ENCODE results near the gene ID2. TPM values are rescaled to one million over a fixed set of nuclear protein-coding genes. Genes with fewer than 3 reads are reported as not detected.

Gene ID2
- total and polyA plus RNA-seq, 10 of the 15 experiments (the other 5 are each of a cell fraction or from before 2014, with no cell fraction given) = 39.0 to 613 (median 73.6) TPM

DNA sequence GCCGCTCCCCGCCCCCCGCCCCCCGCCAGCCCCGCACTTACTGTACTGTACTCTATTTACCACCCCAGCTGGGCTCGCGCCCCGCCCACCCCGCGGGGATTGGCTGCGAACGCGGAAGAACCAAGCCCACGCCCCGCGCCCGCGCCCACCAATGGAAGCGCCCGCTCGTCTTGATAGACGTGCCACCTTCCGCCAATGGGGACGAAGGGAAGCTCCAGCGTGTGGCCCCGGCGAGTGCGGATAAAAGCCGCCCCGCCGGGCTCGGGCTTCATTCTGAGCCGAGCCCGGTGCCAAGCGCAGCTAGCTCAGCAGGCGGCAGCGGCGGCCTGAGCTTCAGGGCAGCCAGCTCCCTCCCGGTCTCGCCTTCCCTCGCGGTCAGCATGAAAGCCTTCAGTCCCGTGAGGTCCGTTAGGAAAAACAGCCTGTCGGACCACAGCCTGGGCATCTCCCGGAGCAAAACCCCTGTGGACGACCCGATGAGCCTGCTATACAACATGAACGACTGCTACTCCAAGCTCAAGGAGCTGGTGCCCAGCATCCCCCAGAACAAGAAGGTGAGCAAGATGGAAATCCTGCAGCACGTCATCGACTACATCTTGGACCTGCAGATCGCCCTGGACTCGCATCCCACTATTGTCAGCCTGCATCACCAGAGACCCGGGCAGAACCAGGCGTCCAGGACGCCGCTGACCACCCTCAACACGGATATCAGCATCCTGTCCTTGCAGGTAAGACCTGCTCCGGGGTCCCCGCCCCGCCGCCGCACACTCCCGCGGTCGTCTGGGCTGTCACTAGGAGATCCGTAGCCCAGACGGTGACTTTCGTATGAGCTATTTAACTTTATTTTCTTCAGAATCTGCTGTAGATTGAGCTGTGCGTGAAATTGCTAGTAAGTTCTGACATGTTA lies at the start of gene ID2 (continued):
- TF ChIP-seq CEBPB (IDR thresholded peaks at IDR 0.05; ENCODE audit: borderline replicate concordance in 1 of 2, low read depth in 2 of 2, low read length in 2 of 2) (no peak), RCOR1 (conservative IDR thresholded peaks at IDR 0.05; ENCODE audit: low read depth, low read length) (no peak; the same call in 1 of the 2 replicates), YBX1 (IDR thresholded peaks at IDR 0.05) (no peak), NFIC (IDR thresholded peaks at IDR 0.05; ENCODE audit: low read depth, low read length) (no peak), EZH2 (IDR thresholded peaks at IDR 0.05; ENCODE audit: borderline replicate concordance, control insufficient read depth, low read depth, low read length) (no peak), PBX3 (IDR thresholded peaks at IDR 0.05; ENCODE audit: insufficient replicate concordance, low read depth, low read length) (peak; percentile 99), E2F4 (IDR thresholded peaks at IDR 0.05; ENCODE audit: low read depth, low read length) (no peak), ETV6 (conservative IDR thresholded peaks at IDR 0.05 in 1 of 2, IDR thresholded peaks at IDR 0.05 in 1 of 2; ENCODE audit: borderline replicate concordance in 1 of 2, low read depth in 1 of 2) (no peak), NFYB (IDR thresholded peaks at IDR 0.05; ENCODE audit: insufficient read depth, low read depth, low read length) (peak; percentile 95), IKZF2 (IDR thresholded peaks at IDR 0.05) (peak; percentile 62 to 72), SRF (IDR thresholded peaks at IDR 0.05; ENCODE audit: low read depth in 2 of 2, low read length in 2 of 2) (no peak), POLR2A (IDR thresholded peaks at IDR 0.05; ENCODE audit: low read depth, low read length) (peak; percentile 99), MLLT1 (IDR thresholded peaks at IDR 0.05) (peak; percentile 99), CHD1 (IDR thresholded peaks at IDR 0.05; ENCODE audit: low read depth, low read length) (no peak; the same call in 1 of the 2 replicates)
- TF ChIP-seq, protein P1, sequence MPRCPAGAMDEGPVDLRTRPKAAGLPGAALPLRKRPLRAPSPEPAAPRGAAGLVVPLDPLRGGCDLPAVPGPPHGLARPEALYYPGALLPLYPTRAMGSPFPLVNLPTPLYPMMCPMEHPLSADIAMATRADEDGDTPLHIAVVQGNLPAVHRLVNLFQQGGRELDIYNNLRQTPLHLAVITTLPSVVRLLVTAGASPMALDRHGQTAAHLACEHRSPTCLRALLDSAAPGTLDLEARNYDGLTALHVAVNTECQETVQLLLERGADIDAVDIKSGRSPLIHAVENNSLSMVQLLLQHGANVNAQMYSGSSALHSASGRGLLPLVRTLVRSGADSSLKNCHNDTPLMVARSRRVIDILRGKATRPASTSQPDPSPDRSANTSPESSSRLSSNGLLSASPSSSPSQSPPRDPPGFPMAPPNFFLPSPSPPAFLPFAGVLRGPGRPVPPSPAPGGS (IDR thresholded peaks at IDR 0.05; ENCODE audit: borderline replicate concordance, insufficient read depth, low read depth, low read length, poor library complexity, severe bottlenecking) = peak; percentile 52
- TF ChIP-seq, protein P2, sequence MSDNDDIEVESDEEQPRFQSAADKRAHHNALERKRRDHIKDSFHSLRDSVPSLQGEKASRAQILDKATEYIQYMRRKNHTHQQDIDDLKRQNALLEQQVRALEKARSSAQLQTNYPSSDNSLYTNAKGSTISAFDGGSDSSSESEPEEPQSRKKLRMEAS (IDR thresholded peaks at IDR 0.05; ENCODE audit: low read depth, low read length) = no peak; the same call in 1 of the 2 replicates
- TF ChIP-seq, protein P3, sequence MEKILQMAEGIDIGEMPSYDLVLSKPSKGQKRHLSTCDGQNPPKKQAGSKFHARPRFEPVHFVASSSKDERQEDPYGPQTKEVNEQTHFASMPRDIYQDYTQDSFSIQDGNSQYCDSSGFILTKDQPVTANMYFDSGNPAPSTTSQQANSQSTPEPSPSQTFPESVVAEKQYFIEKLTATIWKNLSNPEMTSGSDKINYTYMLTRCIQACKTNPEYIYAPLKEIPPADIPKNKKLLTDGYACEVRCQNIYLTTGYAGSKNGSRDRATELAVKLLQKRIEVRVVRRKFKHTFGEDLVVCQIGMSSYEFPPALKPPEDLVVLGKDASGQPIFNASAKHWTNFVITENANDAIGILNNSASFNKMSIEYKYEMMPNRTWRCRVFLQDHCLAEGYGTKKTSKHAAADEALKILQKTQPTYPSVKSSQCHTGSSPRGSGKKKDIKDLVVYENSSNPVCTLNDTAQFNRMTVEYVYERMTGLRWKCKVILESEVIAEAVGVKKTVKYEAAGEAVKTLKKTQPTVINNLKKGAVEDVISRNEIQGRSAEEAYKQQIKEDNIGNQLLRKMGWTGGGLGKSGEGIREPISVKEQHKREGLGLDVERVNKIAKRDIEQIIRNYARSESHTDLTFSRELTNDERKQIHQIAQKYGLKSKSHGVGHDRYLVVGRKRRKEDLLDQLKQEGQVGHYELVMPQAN (conservative IDR thresholded peaks at IDR 0.05) = peak; percentile 85
- TF ChIP-seq, protein P4, sequence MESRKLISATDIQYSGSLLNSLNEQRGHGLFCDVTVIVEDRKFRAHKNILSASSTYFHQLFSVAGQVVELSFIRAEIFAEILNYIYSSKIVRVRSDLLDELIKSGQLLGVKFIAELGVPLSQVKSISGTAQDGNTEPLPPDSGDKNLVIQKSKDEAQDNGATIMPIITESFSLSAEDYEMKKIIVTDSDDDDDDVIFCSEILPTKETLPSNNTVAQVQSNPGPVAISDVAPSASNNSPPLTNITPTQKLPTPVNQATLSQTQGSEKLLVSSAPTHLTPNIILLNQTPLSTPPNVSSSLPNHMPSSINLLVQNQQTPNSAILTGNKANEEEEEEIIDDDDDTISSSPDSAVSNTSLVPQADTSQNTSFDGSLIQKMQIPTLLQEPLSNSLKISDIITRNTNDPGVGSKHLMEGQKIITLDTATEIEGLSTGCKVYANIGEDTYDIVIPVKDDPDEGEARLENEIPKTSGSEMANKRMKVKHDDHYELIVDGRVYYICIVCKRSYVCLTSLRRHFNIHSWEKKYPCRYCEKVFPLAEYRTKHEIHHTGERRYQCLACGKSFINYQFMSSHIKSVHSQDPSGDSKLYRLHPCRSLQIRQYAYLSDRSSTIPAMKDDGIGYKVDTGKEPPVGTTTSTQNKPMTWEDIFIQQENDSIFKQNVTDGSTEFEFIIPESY (IDR thresholded peaks at IDR 0.05) = 0 out of 2 replicates have a peak, but pooled peaks have one; percentile 12

All from GM12878 (cell line).